ENCODE measurements around the gene CFAP57. TPM values are rescaled to one million over a fixed set of nuclear protein-coding genes. Genes with fewer than 3 reads are reported as not detected.

The CFAP57 gene
- total and polyA plus RNA-seq, 9 of the 15 experiments (the other 6 are each of a cell fraction or from before 2014, with no cell fraction given), result 0.04 to 0.22 (median 0.07) TPM; not detected in 3

- H3K9ac ChIP-seq (ENCODE audit: insufficient read depth in 1 of 2, low read depth in 2 of 2, low read length in 2 of 2), result peak overlapping the region in 1 of 2 experiments; percentile 23; a peak in 1 of 4 replicates
- TF ChIP-seq BACH1 (tag; IDR thresholded peaks at IDR 0.05) (no peak), MCM3 (IDR thresholded peaks at IDR 0.05) (no peak), RNF2 (IDR thresholded peaks at IDR 0.05) (no peak), PHB (CRISPR knock-in tag; IDR thresholded peaks at IDR 0.05) (no peak), PHF20 (IDR thresholded peaks at IDR 0.05; ENCODE audit: partially characterized antibody) (no peak), WHSC1 (IDR thresholded peaks at IDR 0.05; ENCODE audit: low read length) (no peak), KLF1 (tag; IDR thresholded peaks at IDR 0.05) (no peak), USF2 (CRISPR knock-in tag; IDR thresholded peaks at IDR 0.05) (0 out of 2 replicates have a peak, but pooled peaks have one; percentile 1), MNT (conservative IDR thresholded peaks at IDR 0.05) (no peak), GABPA (tag; conservative IDR thresholded peaks at IDR 0.05; ENCODE audit: low read depth) (no peak), ZBTB26 (CRISPR knock-in tag; IDR thresholded peaks at IDR 0.05) (no peak)
- TF ChIP-seq, protein P1, sequence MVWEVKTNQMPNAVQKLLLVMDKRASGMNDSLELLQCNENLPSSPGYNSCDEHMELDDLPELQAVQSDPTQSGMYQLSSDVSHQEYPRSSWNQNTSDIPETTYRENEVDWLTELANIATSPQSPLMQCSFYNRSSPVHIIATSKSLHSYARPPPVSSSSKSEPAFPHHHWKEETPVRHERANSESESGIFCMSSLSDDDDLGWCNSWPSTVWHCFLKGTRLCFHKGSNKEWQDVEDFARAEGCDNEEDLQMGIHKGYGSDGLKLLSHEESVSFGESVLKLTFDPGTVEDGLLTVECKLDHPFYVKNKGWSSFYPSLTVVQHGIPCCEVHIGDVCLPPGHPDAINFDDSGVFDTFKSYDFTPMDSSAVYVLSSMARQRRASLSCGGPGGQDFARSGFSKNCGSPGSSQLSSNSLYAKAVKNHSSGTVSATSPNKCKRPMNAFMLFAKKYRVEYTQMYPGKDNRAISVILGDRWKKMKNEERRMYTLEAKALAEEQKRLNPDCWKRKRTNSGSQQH (CRISPR knock-in tag; IDR thresholded peaks at IDR 0.05), result no peak
- TF ChIP-seq, protein P2, sequence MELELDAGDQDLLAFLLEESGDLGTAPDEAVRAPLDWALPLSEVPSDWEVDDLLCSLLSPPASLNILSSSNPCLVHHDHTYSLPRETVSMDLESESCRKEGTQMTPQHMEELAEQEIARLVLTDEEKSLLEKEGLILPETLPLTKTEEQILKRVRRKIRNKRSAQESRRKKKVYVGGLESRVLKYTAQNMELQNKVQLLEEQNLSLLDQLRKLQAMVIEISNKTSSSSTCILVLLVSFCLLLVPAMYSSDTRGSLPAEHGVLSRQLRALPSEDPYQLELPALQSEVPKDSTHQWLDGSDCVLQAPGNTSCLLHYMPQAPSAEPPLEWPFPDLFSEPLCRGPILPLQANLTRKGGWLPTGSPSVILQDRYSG (tag; conservative IDR thresholded peaks at IDR 0.05; ENCODE audit: low read depth), result no peak
- TF ChIP-seq, protein P3, sequence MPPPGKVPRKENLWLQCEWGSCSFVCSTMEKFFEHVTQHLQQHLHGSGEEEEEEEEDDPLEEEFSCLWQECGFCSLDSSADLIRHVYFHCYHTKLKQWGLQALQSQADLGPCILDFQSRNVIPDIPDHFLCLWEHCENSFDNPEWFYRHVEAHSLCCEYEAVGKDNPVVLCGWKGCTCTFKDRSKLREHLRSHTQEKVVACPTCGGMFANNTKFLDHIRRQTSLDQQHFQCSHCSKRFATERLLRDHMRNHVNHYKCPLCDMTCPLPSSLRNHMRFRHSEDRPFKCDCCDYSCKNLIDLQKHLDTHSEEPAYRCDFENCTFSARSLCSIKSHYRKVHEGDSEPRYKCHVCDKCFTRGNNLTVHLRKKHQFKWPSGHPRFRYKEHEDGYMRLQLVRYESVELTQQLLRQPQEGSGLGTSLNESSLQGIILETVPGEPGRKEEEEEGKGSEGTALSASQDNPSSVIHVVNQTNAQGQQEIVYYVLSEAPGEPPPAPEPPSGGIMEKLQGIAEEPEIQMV (tag; conservative IDR thresholded peaks at IDR 0.05; ENCODE audit: low read depth), result no peak
Observed at GRCh38 chr1:43147625-43148327, 24.4 kb upstream of the CFAP57 start.

More at GRCh38 chr1:43147625-43148327, 24.4 kb upstream of the CFAP57 start:
- no peak overlapping the region for H3K4me3 ChIP-seq
- intact Hi-C loops (cut with micrococcal nuclease) (no loop called here), in situ Hi-C loops (cut with MboI) (no loop called here)
- peak overlapping the region; percentile 28; the same call in 1 of the 2 replicates for H3K4me2 ChIP-seq (ENCODE audit: insufficient read depth, low read length)
- ATAC-seq (peak; percentile 58), FAIRE-seq (no peak), DNase-seq (ENCODE audit: extremely low read depth in 1 of 4, low spot score in 3 of 4) (peak; percentile 25 to 67 (median 46))
- no peaks in the 10 kb centered on the region for H3K79me2 ChIP-seq (ENCODE audit: control insufficient read depth, insufficient read depth, low read length)
- H4K20me1 ChIP-seq (replicated peaks; ENCODE audit: control insufficient read depth, insufficient read depth, low read length), result 0 out of 2 replicates have a peak, but pooled peaks cover 3% of the 10 kb centered on the region
- ChIA-PET POLR2A (no interaction called here), CTCF (ENCODE audit: low intra/inter-chr PET ratio) (no interaction called here)
- H3K9me1 ChIP-seq (ENCODE audit: control insufficient read depth, insufficient read depth, low read length), result no peaks in the 10 kb centered on the region
- no peaks in the 10 kb centered on the region for H3K36me3 ChIP-seq (ENCODE audit: control insufficient read depth, insufficient read depth, low read length)
- BruUV-seq (replicated peaks), result no TSS peak
- peaks cover 49 to 57% of the 10 kb centered on the region in 2 experiments for H3K27me3 ChIP-seq (ENCODE audit: control insufficient read depth in 2 of 2, insufficient read depth in 2 of 2, low read length in 2 of 2)
- peaks cover 0 to 6% of the 10 kb centered on the region in 2 experiments; a peak in 2 of 5 replicates for H3K4me1 ChIP-seq (replicated peaks in 1 of 2; ENCODE audit: control insufficient read depth in 2 of 2, insufficient read depth in 2 of 2, low read length in 2 of 2)
- WGBS (ENCODE audit: insufficient coverage, low coverage, missing lambda C conversion rate), result 17% methylated on average over 42 of the region's 47 CpGs
- H3K27ac ChIP-seq (ENCODE audit: extremely low read depth, low read depth, low read length), result no peak overlapping the region
- no peak overlapping the region for H2AFZ ChIP-seq (ENCODE audit: low read depth, low read length)
- no peaks in the 10 kb centered on the region for H3K9me3 ChIP-seq (replicated peaks; ENCODE audit: control insufficient read depth, insufficient read depth, low read depth, low read length)

All from K562 (cell line).